ENCODE measurements around the gene TEKT5.

The TEKT5 gene

DNA sequence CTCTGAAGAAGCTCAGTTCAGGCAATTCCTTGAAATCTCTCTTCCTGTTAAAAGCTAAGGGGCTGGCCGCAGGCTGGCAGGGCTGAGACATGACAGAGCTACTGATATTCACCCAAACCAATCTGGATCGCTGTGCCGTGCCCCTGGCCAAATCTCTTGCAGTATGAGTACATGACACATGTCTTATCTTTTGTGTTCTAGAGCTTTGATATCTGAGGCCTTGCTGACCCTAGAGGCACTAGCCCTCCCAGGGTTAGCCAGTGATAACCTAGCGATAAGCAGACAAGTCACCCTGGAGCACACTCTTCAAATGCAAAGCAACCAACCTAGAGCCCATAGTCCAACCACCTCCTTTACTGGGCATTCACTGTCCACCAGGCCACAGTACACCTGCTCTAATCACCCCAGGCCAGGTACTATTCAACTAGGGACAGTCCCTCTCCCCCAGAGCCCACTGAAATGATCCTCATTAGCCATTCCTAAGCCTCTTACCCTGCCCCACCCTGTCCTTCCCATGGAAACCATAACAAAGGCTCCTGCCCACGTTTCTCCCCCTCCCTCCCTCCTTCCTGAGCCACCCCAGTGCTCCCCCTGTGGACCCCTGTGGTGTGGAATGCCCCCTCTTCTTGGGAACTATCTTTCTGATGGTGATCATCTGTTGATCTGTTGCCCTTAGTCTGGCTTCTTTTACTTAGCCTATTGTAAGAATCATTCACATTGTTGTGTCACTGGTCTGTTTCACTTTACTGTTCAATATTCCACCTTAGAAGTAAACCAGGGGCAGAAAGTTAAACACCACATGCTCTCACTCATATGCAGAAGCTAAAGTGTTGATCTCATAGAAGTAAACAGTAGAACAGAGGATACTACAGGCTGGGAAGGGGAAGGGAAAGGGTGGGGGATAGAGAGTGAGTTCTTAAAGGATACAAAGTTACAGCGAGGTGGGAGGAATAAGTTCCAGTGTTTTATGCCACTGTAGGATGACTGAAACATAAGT is 52.5 kb downstream of the TEKT5 start:
- H3K79me2 ChIP-seq (ENCODE audit: control insufficient read depth, insufficient read depth, low read length): no peaks in the 10 kb centered on the region
- H3K4ac ChIP-seq (ENCODE audit: low read depth, low read length): no peak overlapping the region
- no peak overlapping the region for H2BK120ac ChIP-seq (ENCODE audit: low read depth, low read length)
- no CpG with 5 or more reads among the region's 6 CpGs for WGBS (ENCODE audit: extremely low coverage, insufficient coverage, low lambda C conversion rate)
- H3K79me1 ChIP-seq (ENCODE audit: low read length): no peaks in the 10 kb centered on the region
- H3K9ac ChIP-seq (ENCODE audit: low read length): no peak overlapping the region
- no peak overlapping the region for H2BK15ac ChIP-seq (replicated peaks; ENCODE audit: low read depth)
- H2AK5ac ChIP-seq (ENCODE audit: low read length): no peak overlapping the region
- no peak overlapping the region for H2BK5ac ChIP-seq (ENCODE audit: low read length)
- H3K27me3 ChIP-seq (ENCODE audit: insufficient read depth, low read length, poor library complexity): no peaks in the 10 kb centered on the region
- no peaks in the 10 kb centered on the region for H3K36me3 ChIP-seq (ENCODE audit: control insufficient read depth, insufficient read depth, low read length)
- no peak overlapping the region for H4K5ac ChIP-seq (ENCODE audit: low read length)
- H3K23ac ChIP-seq (ENCODE audit: low read length): no peak overlapping the region
- no peak overlapping the region for H3K4me2 ChIP-seq (ENCODE audit: low read length)
- H3K56ac ChIP-seq (ENCODE audit: low read length): no peak overlapping the region
- H3K4me1 ChIP-seq (ENCODE audit: control insufficient read depth, low read depth, low read length): no peaks in the 10 kb centered on the region
- H3K4me3 ChIP-seq (ENCODE audit: low read length): no peak overlapping the region
- no peak overlapping the region for H4K8ac ChIP-seq (ENCODE audit: low read depth, low read length)
- H3K27ac ChIP-seq (ENCODE audit: low read depth, low read length): no peak overlapping the region
- no peak overlapping the region for H3K18ac ChIP-seq (ENCODE audit: low read length)
- peak; percentile 85 for DNase-seq

DNA sequence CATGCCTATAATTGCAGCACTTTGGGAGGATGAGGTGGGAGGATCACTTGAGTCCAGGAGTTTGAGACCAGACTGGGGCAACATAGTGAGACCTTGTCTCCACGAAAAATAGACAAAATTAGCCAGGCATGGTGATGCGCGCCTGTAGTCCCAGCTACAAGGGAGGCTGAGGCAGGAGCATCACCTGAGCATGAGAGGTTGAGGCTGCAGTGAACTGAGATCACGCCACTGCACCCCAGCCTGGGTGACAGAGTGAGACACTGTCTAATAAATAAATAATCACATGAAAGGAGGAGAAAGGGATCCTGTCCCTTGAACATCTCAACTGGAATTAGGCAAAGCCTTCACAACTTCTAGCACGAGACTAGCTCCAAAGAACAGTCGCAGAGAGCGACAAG is 53.2 kb downstream of the TEKT5 start:
- WGBS (ENCODE audit: extremely low coverage, insufficient coverage, low lambda C conversion rate): no CpG with 5 or more reads among the region's 7 CpGs

DNA sequence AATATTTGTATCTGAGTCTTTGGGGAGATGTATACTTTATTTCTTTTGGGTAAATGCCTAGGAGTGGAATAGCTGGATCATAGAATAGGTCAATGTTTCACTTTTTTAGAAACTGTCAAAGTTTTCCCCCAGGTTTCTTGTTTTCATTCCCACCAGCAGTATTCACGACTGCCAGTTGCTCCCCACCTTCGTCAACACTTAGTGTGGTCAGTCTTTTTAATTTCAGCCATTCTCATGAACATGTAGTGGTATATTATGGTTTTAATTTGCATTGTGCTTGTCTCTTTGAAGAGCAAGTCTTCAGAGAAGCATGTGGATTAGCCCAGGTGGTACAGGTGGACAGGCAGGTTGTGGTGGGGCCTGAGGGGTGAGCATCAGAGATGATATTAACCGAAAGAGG is 53.8 kb downstream of the TEKT5 start:
- Histone ChIP-seq H3K27me3 (ENCODE audit: insufficient read depth, low read length, poor library complexity) (no peaks in the 10 kb centered on the region), H4K5ac (ENCODE audit: low read length) (no peak overlapping the region), H4K8ac (ENCODE audit: low read depth, low read length) (no peak overlapping the region), H2BK5ac (ENCODE audit: low read length) (no peak overlapping the region), H3K9ac (ENCODE audit: low read length) (no peak overlapping the region), H3K79me1 (ENCODE audit: low read length) (no peaks in the 10 kb centered on the region), H3K18ac (ENCODE audit: low read length) (no peak overlapping the region), H3K23ac (ENCODE audit: low read length) (no peak overlapping the region), H3K56ac (ENCODE audit: low read length) (no peak overlapping the region), H3K4me1 (ENCODE audit: control insufficient read depth, low read depth, low read length) (no peaks in the 10 kb centered on the region), H3K4me3 (ENCODE audit: low read length) (no peak overlapping the region), H2AK5ac (ENCODE audit: low read length) (no peak overlapping the region), H3K4ac (ENCODE audit: low read depth, low read length) (no peak overlapping the region), H3K79me2 (ENCODE audit: control insufficient read depth, insufficient read depth, low read length) (no peaks in the 10 kb centered on the region), H3K36me3 (ENCODE audit: control insufficient read depth, insufficient read depth, low read length) (no peaks in the 10 kb centered on the region), H3K27ac (ENCODE audit: low read depth, low read length) (no peak overlapping the region), H3K4me2 (ENCODE audit: low read length) (no peak overlapping the region), H2BK120ac (ENCODE audit: low read depth, low read length) (no peak overlapping the region), H2BK15ac (replicated peaks; ENCODE audit: low read depth) (no peak overlapping the region)
- no peak for DNase-seq
- WGBS (ENCODE audit: extremely low coverage, insufficient coverage, low lambda C conversion rate): no CpG with 5 or more reads among the region's 3 CpGs

More for the DNA sequence above, 53.2 kb downstream of the TEKT5 start:
- H3K56ac ChIP-seq (ENCODE audit: low read length): no peak overlapping the region
- H3K27ac ChIP-seq (ENCODE audit: low read depth, low read length): no peak overlapping the region
- H3K36me3 ChIP-seq (ENCODE audit: control insufficient read depth, insufficient read depth, low read length): no peaks in the 10 kb centered on the region
- no peak overlapping the region for H2AK5ac ChIP-seq (ENCODE audit: low read length)
- no peaks in the 10 kb centered on the region for H3K79me2 ChIP-seq (ENCODE audit: control insufficient read depth, insufficient read depth, low read length)
- H3K79me1 ChIP-seq (ENCODE audit: low read length): no peaks in the 10 kb centered on the region
- no peak overlapping the region for H4K5ac ChIP-seq (ENCODE audit: low read length)
- H3K4me1 ChIP-seq (ENCODE audit: control insufficient read depth, low read depth, low read length): no peaks in the 10 kb centered on the region
- H3K27me3 ChIP-seq (ENCODE audit: insufficient read depth, low read length, poor library complexity): no peaks in the 10 kb centered on the region
- H2BK15ac ChIP-seq (replicated peaks; ENCODE audit: low read depth): no peak overlapping the region
- no peak overlapping the region for H2BK120ac ChIP-seq (ENCODE audit: low read depth, low read length)
- no peak overlapping the region for H3K4me3 ChIP-seq (ENCODE audit: low read length)
- no peak overlapping the region for H3K23ac ChIP-seq (ENCODE audit: low read length)
- H3K4me2 ChIP-seq (ENCODE audit: low read length): no peak overlapping the region
- no peak overlapping the region for H3K9ac ChIP-seq (ENCODE audit: low read length)
- no peak overlapping the region for H3K18ac ChIP-seq (ENCODE audit: low read length)
- no peak overlapping the region for H2BK5ac ChIP-seq (ENCODE audit: low read length)
- no peak overlapping the region for H4K8ac ChIP-seq (ENCODE audit: low read depth, low read length)
- no peak overlapping the region for H3K4ac ChIP-seq (ENCODE audit: low read depth, low read length)
- DNase-seq: no peak

DNA sequence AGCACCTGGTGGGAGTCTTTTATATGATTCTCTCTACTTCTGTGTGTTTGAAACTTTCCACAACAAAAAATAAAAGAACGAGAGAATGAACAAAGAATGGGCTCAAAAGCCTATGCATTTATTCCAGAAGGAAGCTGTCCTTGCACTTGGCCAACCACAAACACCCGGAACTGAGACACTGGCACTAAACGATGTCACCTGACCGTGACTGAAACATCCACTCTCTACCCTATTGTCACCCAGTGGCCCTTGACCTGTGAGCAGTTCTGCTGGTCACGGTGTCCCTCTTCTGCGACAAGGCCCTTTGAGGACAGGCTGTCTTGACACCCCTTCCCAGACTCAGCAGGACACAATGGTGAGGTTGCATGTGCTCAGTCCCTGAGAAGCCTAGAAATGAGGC is 56.6 kb downstream of the TEKT5 start:
- no peak overlapping the region for H3K9ac ChIP-seq (ENCODE audit: low read length)
- H3K18ac ChIP-seq (ENCODE audit: low read length): no peak overlapping the region
- H3K4me3 ChIP-seq (ENCODE audit: low read length): no peak overlapping the region
- H3K4me2 ChIP-seq (ENCODE audit: low read length): no peak overlapping the region
- no peak overlapping the region for H4K5ac ChIP-seq (ENCODE audit: low read length)
- no peak overlapping the region for H2BK5ac ChIP-seq (ENCODE audit: low read length)
- no peak overlapping the region for H2AK5ac ChIP-seq (ENCODE audit: low read length)
- no peak overlapping the region for H2BK15ac ChIP-seq (replicated peaks; ENCODE audit: low read depth)
- no peak overlapping the region for H2BK120ac ChIP-seq (ENCODE audit: low read depth, low read length)
- no peak overlapping the region for H3K56ac ChIP-seq (ENCODE audit: low read length)
- H3K4ac ChIP-seq (ENCODE audit: low read depth, low read length): no peak overlapping the region
- no peak for DNase-seq
- no peak overlapping the region for H4K8ac ChIP-seq (ENCODE audit: low read depth, low read length)
- H3K79me1 ChIP-seq (ENCODE audit: low read length): no peaks in the 10 kb centered on the region
- H3K36me3 ChIP-seq (ENCODE audit: control insufficient read depth, insufficient read depth, low read length): no peaks in the 10 kb centered on the region
- H3K23ac ChIP-seq (ENCODE audit: low read length): no peak overlapping the region
- no peak overlapping the region for H3K27ac ChIP-seq (ENCODE audit: low read depth, low read length)
- no CpG with 5 or more reads among the region's 6 CpGs for WGBS (ENCODE audit: extremely low coverage, insufficient coverage, low lambda C conversion rate)
- no peaks in the 10 kb centered on the region for H3K4me1 ChIP-seq (ENCODE audit: control insufficient read depth, low read depth, low read length)
- no peaks in the 10 kb centered on the region for H3K27me3 ChIP-seq (ENCODE audit: insufficient read depth, low read length, poor library complexity)
- no peaks in the 10 kb centered on the region for H3K79me2 ChIP-seq (ENCODE audit: control insufficient read depth, insufficient read depth, low read length)

DNA sequence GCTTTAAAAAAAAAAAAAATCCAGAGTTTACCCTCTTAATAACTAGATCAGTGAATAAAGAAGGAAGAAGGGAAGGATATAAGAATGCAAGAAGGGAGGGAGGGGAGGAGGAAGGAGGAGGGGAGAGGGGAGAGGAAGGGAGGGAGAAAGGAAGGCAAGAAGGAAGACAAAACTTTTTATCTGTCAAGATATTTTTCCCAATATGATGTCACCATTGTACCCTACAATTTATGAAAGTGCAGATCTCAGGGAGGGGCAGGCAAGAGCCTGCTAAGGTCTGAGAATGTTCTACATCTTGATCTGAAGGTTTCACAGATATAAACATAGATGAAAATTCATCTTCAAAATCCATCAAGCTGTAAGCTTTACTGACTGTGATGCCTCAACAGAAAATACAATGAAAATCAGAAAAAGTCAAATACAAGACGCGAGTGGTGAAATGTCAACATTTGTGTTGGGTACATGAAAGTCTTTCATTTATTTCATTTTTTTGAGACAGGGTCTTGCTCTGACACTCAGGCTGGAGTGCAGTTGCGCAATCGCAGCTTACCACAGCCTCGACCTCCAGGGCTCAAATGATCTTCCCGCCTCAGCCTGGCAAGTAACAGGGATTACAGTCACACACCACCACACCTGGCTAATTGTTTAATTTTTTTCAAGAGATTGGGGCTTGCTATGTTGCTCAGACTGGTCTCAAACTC is 57.2 kb downstream of the TEKT5 start:
- Histone ChIP-seq H4K8ac (ENCODE audit: low read depth, low read length) (no peak overlapping the region), H3K4ac (ENCODE audit: low read depth, low read length) (no peak overlapping the region), H2AK5ac (ENCODE audit: low read length) (no peak overlapping the region), H4K5ac (ENCODE audit: low read length) (no peak overlapping the region), H2BK5ac (ENCODE audit: low read length) (no peak overlapping the region), H3K27me3 (ENCODE audit: insufficient read depth, low read length, poor library complexity) (no peaks in the 10 kb centered on the region), H3K79me1 (ENCODE audit: low read length) (no peaks in the 10 kb centered on the region), H3K4me2 (ENCODE audit: low read length) (no peak overlapping the region), H2BK120ac (ENCODE audit: low read depth, low read length) (no peak overlapping the region), H3K79me2 (ENCODE audit: control insufficient read depth, insufficient read depth, low read length) (no peaks in the 10 kb centered on the region), H2BK15ac (replicated peaks; ENCODE audit: low read depth) (no peak overlapping the region), H3K4me3 (ENCODE audit: low read length) (no peak overlapping the region), H3K36me3 (ENCODE audit: control insufficient read depth, insufficient read depth, low read length) (no peaks in the 10 kb centered on the region), H3K23ac (ENCODE audit: low read length) (no peak overlapping the region), H3K9ac (ENCODE audit: low read length) (no peak overlapping the region), H3K56ac (ENCODE audit: low read length) (no peak overlapping the region), H3K18ac (ENCODE audit: low read length) (no peak overlapping the region), H3K27ac (ENCODE audit: low read depth, low read length) (no peak overlapping the region), H3K4me1 (ENCODE audit: control insufficient read depth, low read depth, low read length) (no peaks in the 10 kb centered on the region)
- no peak for DNase-seq
- WGBS (ENCODE audit: extremely low coverage, insufficient coverage, low lambda C conversion rate): no CpG with 5 or more reads among the region's 6 CpGs
